GM21825 (cell line): ENCODE results near the gene RABGAP1L.
A peak's percentile ranks its signal among the peaks of the same experiment; 100 is the strongest.

Experiments
- ATAC-seq: cut with Tn5 transposase; IDR thresholded peaks from one replicate; pipeline ENCODE4 v1.9.1; 2021; ENCODE audit warnings: mild to moderate bottlenecking, moderate library complexity; ENCODE audit not compliant: unreplicated experiment

RABGAP1L gene

GRCh38 chr1:174194461-174194860 lies 35.1 kb downstream of the RABGAP1L start:
- no peak for ATAC-seq

- ATAC-seq, result no peak
These were observed 37.8 kb downstream of the RABGAP1L start for GRCh38 chr1:174197088-174197487.

GRCh38 chr1:174197547-174197946 lies 38.2 kb downstream of the RABGAP1L start:
- no peak for ATAC-seq

GRCh38 chr1:174198202-174198601 lies 38.9 kb downstream of the RABGAP1L start:
- ATAC-seq, result no peak

GRCh38 chr1:174200746-174201145 lies 41.4 kb downstream of the RABGAP1L start:
- no peak for ATAC-seq

- no peak for ATAC-seq
These were observed 45.5 kb downstream of the RABGAP1L start for GRCh38 chr1:174204697-174205308.

GRCh38 chr1:174206148-174206836 lies 47.0 kb downstream of the RABGAP1L start:
- ATAC-seq, result no peak

GRCh38 chr1:174209347-174210187 lies 50.2 kb downstream of the RABGAP1L start:
- peak; percentile 82 for ATAC-seq

GRCh38 chr1:174211486-174211885 lies 52.2 kb downstream of the RABGAP1L start:
- ATAC-seq, result no peak

GRCh38 chr1:174215766-174216165 lies 56.4 kb downstream of the RABGAP1L start:
- ATAC-seq, result no peak

- no peak for ATAC-seq
These were observed 57.9 kb downstream of the RABGAP1L start for GRCh38 chr1:174217248-174217647.

- ATAC-seq, result no peak
These were observed 58.7 kb downstream of the RABGAP1L start for GRCh38 chr1:174217787-174218574.

GRCh38 chr1:174218983-174219382 lies 59.7 kb downstream of the RABGAP1L start:
- no peak for ATAC-seq

- no peak for ATAC-seq
These were observed 60.5 kb downstream of the RABGAP1L start for GRCh38 chr1:174219606-174220370.

GRCh38 chr1:174221681-174222080 lies 62.4 kb downstream of the RABGAP1L start:
- ATAC-seq, result no peak

- no peak for ATAC-seq
These were observed 63.0 kb downstream of the RABGAP1L start for GRCh38 chr1:174222166-174222949.

- ATAC-seq, result no peak
These were observed 65.3 kb downstream of the RABGAP1L start for GRCh38 chr1:174224641-174225040.

- ATAC-seq, result peak; percentile 72
These were observed 66.3 kb downstream of the RABGAP1L start for GRCh38 chr1:174225499-174226204.

GRCh38 chr1:174230399-174230798 lies 71.1 kb downstream of the RABGAP1L start:
- ATAC-seq, result no peak
